Upper lobe of left lung (tissue), 6 donors: ENCODE measurements around the gene PTGIR. TPM values are rescaled to one million over a fixed set of nuclear protein-coding genes. Genes with fewer than 3 reads are reported as not detected.

Experiments
- ATAC-seq, 2 donors: fragments of 200-7000 bp; cut with Tn5 transposase; one replicate each; pipeline ENCODE4 v1.9.1; 2022; ENCODE audit warnings: mild to moderate bottlenecking in 2 of 2, moderate library complexity in 2 of 2; ENCODE audit not compliant: low FRiP score in 2 of 2
- DNase-seq, 2 donors: peaks; one replicate each; pipeline ENCODE4 v3.0.0-alpha.2; 2019 to 2020
- H3K27ac ChIP-seq, 4 donors: fragments of 200-600 bp; sonication (generic); one replicate each; pipeline ENCODE4 v1.5.1; 2016 to 2019
- H3K27me3 ChIP-seq, 4 donors: fragments of 200-600 bp; sonication (generic); one replicate each; pipeline ENCODE4 v1.5.1; 2017 to 2019
- H3K36me3 ChIP-seq, 4 donors: fragments of 200-600 bp; sonication (generic); one replicate each; pipeline ENCODE4 v1.5.1; 2016 to 2019
- H3K4me1 ChIP-seq, 4 donors: fragments of 200-600 bp; sonication (generic); one replicate each; pipeline ENCODE4 v1.5.1; 2018 to 2019
- H3K4me3 ChIP-seq, 4 donors: fragments of 200-600 bp; sonication (generic); one replicate each; pipeline ENCODE4 v1.5.1; 2017 to 2019; ENCODE audit warnings: mild to moderate bottlenecking in 2 of 4, moderate library complexity in 1 of 4
- H3K9me3 ChIP-seq, 4 donors: fragments of 200-600 bp; sonication (generic); one replicate each; pipeline ENCODE4 v1.5.1; 2018 to 2019
- EP300 ChIP-seq, 4 donors: sonication (generic); formaldehyde crosslinking; IDR thresholded peaks; one replicate each; pipeline ENCODE4 v1.5.1; 2017; ENCODE audit warnings: antibody characterized with exemption in 4 of 4, control low read depth in 2 of 4
- POLR2A ChIP-seq, 4 donors: fragments of 450-650 bp; IDR thresholded peaks; one replicate each; pipeline ENCODE4 v1.5.1; 2016 to 2017; ENCODE audit warnings: antibody characterized with exemption in 4 of 4, mild to moderate bottlenecking in 2 of 4
- POLR2AphosphoS5 ChIP-seq, 2 donors: sonication (generic); formaldehyde crosslinking; IDR thresholded peaks; one replicate each; pipeline ENCODE4 v1.5.1; 2017; ENCODE audit warnings: antibody characterized with exemption in 2 of 2
- WGBS, 2 donors: methylation state at CpG; one replicate each; pipeline ENCODE4 v1.1.5; 2017 to 2018; 5-methylcytosine and 5-hydroxymethylcytosine counted together
- total RNA-seq, 6 donors: library from RNA; depleted of rRNA in 4 of 6; stranded (reverse); fragments of >200 nt in 4 of 6; gene quantifications; one replicate each; pipeline versions ENCODE4 v1.1.0 to v1.2.1, GENCODE V29; 2016 to 2021
- TF ChIP-seq, protein P1 (sequence below), 6 experiments: fragments of 450-650 bp in 4 of 6; fragments of 200-600 bp in 2 of 6; sonication (generic) in 2 of 6; IDR thresholded peaks; one replicate each; pipeline ENCODE4 v1.5.1; 2016 to 2019; ENCODE audit warnings: antibody characterized with exemption in 6 of 6
- donor health status: DM: no; HTN: no; CAD: no; lungs with moderate emphysema.
- donor health status: DM: no; HTN: yes; CAD: no; lungs with severe emphysema.

The PTGIR gene
- total RNA-seq, 6 donors from 2014 or later = 6.4 to 26.0 (median 11.1) TPM

DNA sequence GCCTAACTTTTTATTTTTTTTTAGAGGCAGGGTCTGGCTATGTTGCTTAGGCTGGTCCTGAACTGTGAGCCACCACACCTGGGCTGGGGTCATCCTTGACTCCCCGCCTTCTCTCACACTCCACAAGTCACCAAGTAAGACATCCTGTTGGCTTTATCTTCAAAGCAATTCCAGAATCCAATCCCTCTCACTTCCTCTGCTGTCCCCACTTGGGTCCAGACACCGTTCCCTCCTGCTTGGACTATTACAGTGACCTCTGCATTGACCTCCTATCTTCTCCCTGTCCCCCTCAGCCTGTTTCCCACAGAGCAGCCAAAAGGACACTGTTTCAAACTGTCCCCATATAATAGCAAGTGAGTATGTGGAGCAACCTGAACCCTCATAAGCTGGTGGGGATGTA is 15.8 kb upstream of the PTGIR start:
- TF ChIP-seq, protein P1, sequence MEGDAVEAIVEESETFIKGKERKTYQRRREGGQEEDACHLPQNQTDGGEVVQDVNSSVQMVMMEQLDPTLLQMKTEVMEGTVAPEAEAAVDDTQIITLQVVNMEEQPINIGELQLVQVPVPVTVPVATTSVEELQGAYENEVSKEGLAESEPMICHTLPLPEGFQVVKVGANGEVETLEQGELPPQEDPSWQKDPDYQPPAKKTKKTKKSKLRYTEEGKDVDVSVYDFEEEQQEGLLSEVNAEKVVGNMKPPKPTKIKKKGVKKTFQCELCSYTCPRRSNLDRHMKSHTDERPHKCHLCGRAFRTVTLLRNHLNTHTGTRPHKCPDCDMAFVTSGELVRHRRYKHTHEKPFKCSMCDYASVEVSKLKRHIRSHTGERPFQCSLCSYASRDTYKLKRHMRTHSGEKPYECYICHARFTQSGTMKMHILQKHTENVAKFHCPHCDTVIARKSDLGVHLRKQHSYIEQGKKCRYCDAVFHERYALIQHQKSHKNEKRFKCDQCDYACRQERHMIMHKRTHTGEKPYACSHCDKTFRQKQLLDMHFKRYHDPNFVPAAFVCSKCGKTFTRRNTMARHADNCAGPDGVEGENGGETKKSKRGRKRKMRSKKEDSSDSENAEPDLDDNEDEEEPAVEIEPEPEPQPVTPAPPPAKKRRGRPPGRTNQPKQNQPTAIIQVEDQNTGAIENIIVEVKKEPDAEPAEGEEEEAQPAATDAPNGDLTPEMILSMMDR (IDR thresholded peaks at IDR 0.05) = no peak
- no peak for TF ChIP-seq EP300 (IDR thresholded peaks at IDR 0.05)
- Histone ChIP-seq H3K36me3 (no peaks in the 10 kb centered on the region), H3K27me3 (peaks cover 0 to 10% (median 0%) of the 10 kb centered on the region in 4 donors), H3K27ac (no peak overlapping the region), H3K9me3 (no peaks in the 10 kb centered on the region), H3K4me3 (no peak overlapping the region), H3K4me1 (peaks cover 17 to 28% (median 20%) of the 10 kb centered on the region in 4 donors)
- no peak for ATAC-seq
- WGBS, 2 donors = 57 to 68% methylated on average over 2 of the region's 2 CpGs
- DNase-seq = no peak

- 12 to 36% methylated on average over 11 to 31 of the region's 49 CpGs for WGBS, 2 donors
- Histone ChIP-seq H3K4me1 (peaks cover 21 to 34% (median 24%) of the 10 kb centered on the region in 4 donors), H3K27ac (peak overlapping the region; percentile 41 to 73 (median 71)), H3K27me3 (peaks cover 0 to 15% (median 0%) of the 10 kb centered on the region in 4 donors), H3K36me3 (no peaks in the 10 kb centered on the region), H3K9me3 (no peaks in the 10 kb centered on the region), H3K4me3 (peak overlapping the region in 3 of 4 donors; percentile 28 to 50 (median 47))
- peak in 1 of 2 donors; percentile 77 for ATAC-seq
- DNase-seq = peak in 1 of 2 donors; percentile 91
- TF ChIP-seq POLR2A (IDR thresholded peaks at IDR 0.05) (no peak), POLR2AphosphoS5 (IDR thresholded peaks at IDR 0.05) (peak; percentile 18 to 39)
Measured at GRCh38 chr19:46639358-46640182, 14.7 kb upstream of the PTGIR start.

- Histone ChIP-seq H3K4me3 (no peak overlapping the region), H3K27me3 (peaks cover 0 to 15% (median 0%) of the 10 kb centered on the region in 4 donors), H3K27ac (no peak overlapping the region), H3K4me1 (peaks cover 33 to 49% (median 38%) of the 10 kb centered on the region in 4 donors), H3K36me3 (no peaks in the 10 kb centered on the region), H3K9me3 (no peaks in the 10 kb centered on the region)
- TF ChIP-seq EP300 (IDR thresholded peaks at IDR 0.05) = no peak
- TF ChIP-seq POLR2AphosphoS5 (IDR thresholded peaks at IDR 0.05) = no peak
- TF ChIP-seq, protein P1 (IDR thresholded peaks at IDR 0.05) = no peak
- no peak for TF ChIP-seq POLR2A (IDR thresholded peaks at IDR 0.05)
- WGBS, 2 donors = 76 to 83% methylated on average over 14 of the region's 14 CpGs
- ATAC-seq (no peak), DNase-seq (no peak)
Measured at GRCh38 chr19:46637224-46637623, 12.3 kb upstream of the PTGIR start.

GRCh38 chr19:46635920-46636761 is 11.3 kb upstream of the PTGIR start, which contains the start of gene GNG8:
Gene GNG8 (minus strand): TSS chr19:46636202. CDS start chr19:46634682, 1,520 bp downstream.
- Histone ChIP-seq H3K9me3 (no peaks in the 10 kb centered on the region), H3K4me1 (peaks cover 33 to 49% (median 38%) of the 10 kb centered on the region in 4 donors), H3K27me3 (peaks cover 0 to 15% (median 0%) of the 10 kb centered on the region in 4 donors), H3K27ac (no peak within 1 kb of the TSS), H3K4me3 (no peak within 1 kb of the TSS), H3K36me3 (no peaks in the 10 kb centered on the region)
- 26 to 38% methylated on average over 18 to 31 of the region's 34 CpGs for WGBS, 2 donors
- DNase-seq (peak in 1 of 2 donors; percentile 83), ATAC-seq (no peak)
- TF ChIP-seq POLR2A (IDR thresholded peaks at IDR 0.05) (no peak), EP300 (IDR thresholded peaks at IDR 0.05) (no peak), POLR2AphosphoS5 (IDR thresholded peaks at IDR 0.05) (no peak)
- TF ChIP-seq, protein P1 (IDR thresholded peaks at IDR 0.05) = no peak
